ENCODE measurements around the gene MT1G.
"Not testable (repeated sequence)": the region's sequence is repeated elsewhere in the genome, so short reads cannot be mapped to it uniquely, and the experiment has no call there.

MT1G gene

DNA sequence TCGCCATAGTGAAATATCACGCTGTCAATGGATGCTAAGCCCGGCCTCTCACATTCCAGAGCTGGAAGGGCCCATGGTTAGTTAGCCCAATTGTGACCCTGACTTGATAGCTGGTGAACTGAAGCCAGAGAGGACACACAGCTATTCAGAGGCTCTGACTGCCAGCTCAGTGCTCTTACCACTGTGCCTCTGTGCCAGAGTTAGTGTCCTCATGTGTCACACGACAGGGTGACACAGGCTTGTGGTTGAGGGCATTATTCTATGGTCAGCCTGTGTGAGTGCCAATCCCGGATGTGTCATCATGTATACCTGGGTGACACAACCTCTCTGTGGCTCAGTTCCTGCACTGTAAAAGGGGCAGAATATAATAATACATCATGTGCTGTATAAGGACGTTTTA lies 12.0 kb upstream of the MT1G start:
- ATAC-seq (replicated peaks) (no peak), DNase-seq (no peak)
- Mint-ChIP-seq H3K4me3 (no peak overlapping the region), H3K4me1 (peaks cover 17 to 30% of the 10 kb centered on the region in 2 donors), H3K27me3 (peaks cover 31 to 37% of the 10 kb centered on the region in 2 donors), H3K36me3 (peaks cover 4 to 5% of the 10 kb centered on the region in 2 donors), H3K9me3 (no peaks in the 10 kb centered on the region), H3K27ac (no peak overlapping the region)

- no peak overlapping the region for H3K4me3 Mint-ChIP-seq
- H3K27ac Mint-ChIP-seq = no peak overlapping the region
- DNase-seq (no peak), ATAC-seq (replicated peaks) (no peak)
- peaks cover 2% of the 10 kb centered on the region in 2 donors for H3K36me3 Mint-ChIP-seq
- no peaks in the 10 kb centered on the region for H3K9me3 Mint-ChIP-seq
- peaks cover 17 to 30% of the 10 kb centered on the region in 2 donors for H3K4me1 Mint-ChIP-seq
- H3K27me3 Mint-ChIP-seq = peaks cover 37% of the 10 kb centered on the region in 2 donors
These were observed 11.3 kb upstream of the MT1G start for GRCh38 chr16:56679078-56679730.

DNA sequence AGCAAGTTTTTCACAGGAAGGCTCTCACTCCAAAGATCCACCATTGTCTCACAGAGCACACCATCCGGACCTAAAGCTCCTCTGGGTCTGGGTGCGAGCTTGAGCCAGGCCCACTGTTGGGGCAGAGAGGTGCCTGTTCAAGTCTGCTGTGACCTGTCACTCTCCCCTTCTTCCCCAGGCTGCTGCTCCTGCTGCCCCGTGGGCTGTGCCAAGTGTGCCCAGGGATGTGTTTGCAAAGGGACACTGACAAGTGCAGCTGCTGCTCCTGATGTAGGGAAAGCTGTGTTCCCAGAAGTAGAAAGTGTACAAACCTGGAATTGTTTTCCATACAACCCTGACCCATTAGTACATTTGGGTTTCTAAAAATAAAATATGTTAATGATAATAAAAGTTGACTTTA lies 9.6 kb upstream of the MT1G start:
- Mint-ChIP-seq H3K27me3 (peaks cover 45 to 54% of the 10 kb centered on the region in 2 donors), H3K9me3 (no peaks in the 10 kb centered on the region), H3K4me1 (peaks cover 13 to 18% of the 10 kb centered on the region in 2 donors), H3K4me3 (no peak overlapping the region), H3K27ac (no peak overlapping the region), H3K36me3 (no peaks in the 10 kb centered on the region)
- ATAC-seq (replicated peaks) (no peak), DNase-seq (no peak)

GRCh38 chr16:56675685-56676210 lies 7.9 kb upstream of the MT1G start:
- H3K9me3 Mint-ChIP-seq = no peaks in the 10 kb centered on the region
- H3K4me3 Mint-ChIP-seq = peak overlapping the region; percentile 56 to 71
- DNase-seq (no peak), ATAC-seq (replicated peaks) (peak; percentile 32 to 50)
- peaks cover 7 to 15% of the 10 kb centered on the region in 2 donors for H3K4me1 Mint-ChIP-seq
- no peak overlapping the region for H3K27ac Mint-ChIP-seq
- no peaks in the 10 kb centered on the region for H3K36me3 Mint-ChIP-seq
- H3K27me3 Mint-ChIP-seq = peaks cover 57 to 70% of the 10 kb centered on the region in 2 donors

GRCh38 chr16:56674570-56674969 lies 6.7 kb upstream of the MT1G start:
- not testable (repeated sequence) for H3K36me3 Mint-ChIP-seq; ATAC-seq (replicated peaks); H3K4me3 Mint-ChIP-seq; H3K9me3 Mint-ChIP-seq; DNase-seq
- Mint-ChIP-seq H3K27ac (peak overlapping the region; percentile 21), H3K4me1 (peaks cover 10 to 20% of the 10 kb centered on the region in 2 donors), H3K27me3 (peaks cover 69 to 81% of the 10 kb centered on the region in 2 donors)

DNA sequence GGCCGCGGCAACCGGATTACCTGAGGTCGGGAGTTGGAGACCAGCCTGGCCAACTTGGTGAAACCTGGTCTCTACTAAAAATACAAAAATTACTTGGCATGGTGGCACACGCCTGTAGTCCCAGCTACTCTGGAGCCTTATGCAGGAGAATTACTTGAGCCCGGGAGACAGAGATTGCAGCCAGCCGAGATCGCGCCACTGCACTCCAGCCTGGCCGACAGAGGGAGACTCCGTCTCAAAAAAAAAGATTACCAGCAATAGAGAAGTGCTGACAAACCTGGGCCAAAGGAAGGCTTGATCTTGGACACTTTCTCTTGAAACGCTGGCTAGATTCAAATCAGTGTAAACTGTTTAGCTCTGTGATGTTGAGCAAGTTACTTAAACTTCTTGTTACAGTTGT lies 6.1 kb upstream of the MT1G start:
- no peaks in the 10 kb centered on the region for H3K9me3 Mint-ChIP-seq
- no peak overlapping the region for H3K4me3 Mint-ChIP-seq
- peaks cover 10 to 26% of the 10 kb centered on the region in 2 donors for H3K4me1 Mint-ChIP-seq
- ATAC-seq (replicated peaks) (peak; percentile 59 to 66), DNase-seq (no peak)
- H3K27me3 Mint-ChIP-seq = peaks cover 76 to 88% of the 10 kb centered on the region in 2 donors
- H3K36me3 Mint-ChIP-seq = no peaks in the 10 kb centered on the region
- no peak overlapping the region for H3K27ac Mint-ChIP-seq

GRCh38 chr16:56672761-56673536 lies 5.1 kb upstream of the MT1G start:
- peaks cover 81 to 98% of the 10 kb centered on the region in 2 donors for H3K27me3 Mint-ChIP-seq
- no peak overlapping the region for H3K4me3 Mint-ChIP-seq
- H3K36me3 Mint-ChIP-seq = no peaks in the 10 kb centered on the region
- peaks cover 13 to 33% of the 10 kb centered on the region in 2 donors for H3K4me1 Mint-ChIP-seq
- H3K27ac Mint-ChIP-seq = no peak overlapping the region
- no peak for DNase-seq
- no peak for ATAC-seq (replicated peaks)
- H3K9me3 Mint-ChIP-seq = no peaks in the 10 kb centered on the region

DNA sequence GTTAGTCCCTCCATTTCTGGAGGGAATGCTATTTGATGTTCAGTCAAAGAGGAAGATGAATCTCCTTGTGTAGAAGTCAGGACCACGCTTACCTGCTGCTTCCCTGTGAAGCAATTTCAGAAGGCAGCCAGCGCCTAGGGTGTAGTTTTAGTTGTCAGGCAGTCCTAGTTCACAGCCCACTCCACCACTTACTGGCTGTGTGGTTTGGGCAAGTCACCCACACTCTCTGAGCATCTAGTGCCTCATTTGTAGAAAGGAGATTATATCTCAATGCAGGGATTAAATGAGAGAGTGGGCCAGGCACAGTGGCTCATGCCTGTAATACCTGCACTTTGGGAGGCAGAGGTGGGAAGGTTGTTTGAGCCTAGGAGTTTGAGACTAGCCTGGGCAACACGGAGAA lies 4.3 kb upstream of the MT1G start:
- H3K27me3 Mint-ChIP-seq = peaks cover 85 to 97% of the 10 kb centered on the region in 2 donors
- H3K4me3 Mint-ChIP-seq; DNase-seq; H3K36me3 Mint-ChIP-seq; H3K27ac Mint-ChIP-seq; ATAC-seq (replicated peaks); H3K9me3 Mint-ChIP-seq: not testable (repeated sequence)
- H3K4me1 Mint-ChIP-seq = peaks cover 13 to 33% of the 10 kb centered on the region in 2 donors

DNA sequence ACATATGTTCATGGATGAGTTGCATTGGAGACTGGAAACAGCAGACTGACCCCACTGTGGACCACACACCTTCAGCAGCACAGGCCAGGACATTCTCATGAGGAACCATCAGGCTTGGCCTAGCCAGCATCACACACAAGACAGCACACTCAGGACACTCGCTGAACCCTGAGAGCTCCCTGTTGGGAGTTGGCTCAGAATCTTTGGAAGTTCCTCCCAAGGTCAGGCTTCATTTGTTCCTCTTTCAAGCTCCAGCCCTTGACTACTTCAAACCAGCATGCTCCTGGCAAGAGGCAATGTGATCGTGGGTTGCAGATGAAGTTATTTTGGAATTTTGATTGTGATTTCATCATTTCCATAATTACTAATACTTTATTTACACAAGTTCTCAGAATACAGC lies 3.8 kb upstream of the MT1G start:
- not testable (repeated sequence) for DNase-seq; ATAC-seq (replicated peaks); H3K9me3 Mint-ChIP-seq; H3K27ac Mint-ChIP-seq; H3K36me3 Mint-ChIP-seq; H3K4me3 Mint-ChIP-seq
- peaks cover 86 to 94% of the 10 kb centered on the region in 2 donors for H3K27me3 Mint-ChIP-seq
- peaks cover 13 to 33% of the 10 kb centered on the region in 2 donors for H3K4me1 Mint-ChIP-seq

DNA sequence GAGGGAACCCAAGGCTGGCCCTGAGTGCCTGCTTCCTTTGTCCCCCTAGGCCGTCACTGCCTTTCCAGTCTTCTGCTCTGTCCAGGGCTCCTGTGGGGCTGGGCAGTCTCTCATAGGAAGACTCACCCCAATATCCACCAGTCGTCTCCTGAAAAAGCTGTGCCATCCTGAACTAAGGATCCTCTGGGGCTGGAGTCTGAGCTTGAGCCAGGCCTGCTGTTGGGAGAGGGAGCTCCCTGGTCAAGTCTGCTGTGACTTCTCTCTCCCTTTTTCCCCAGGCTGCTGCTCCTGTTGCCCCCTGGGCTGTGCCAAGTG lies 2.7 kb upstream of the MT1G start:
- DNase-seq (no peak), ATAC-seq (replicated peaks) (no peak)
- Mint-ChIP-seq H3K27me3 (peaks cover 82 to 90% of the 10 kb centered on the region in 2 donors), H3K4me1 (peaks cover 11 to 23% of the 10 kb centered on the region in 2 donors), H3K27ac (no peak overlapping the region), H3K4me3 (no peak overlapping the region), H3K36me3 (no peaks in the 10 kb centered on the region), H3K9me3 (no peaks in the 10 kb centered on the region)

GRCh38 chr16:56669840-56670619 lies 2.2 kb upstream of the MT1G start:
- Mint-ChIP-seq H3K27me3 (peaks cover 82 to 90% of the 10 kb centered on the region in 2 donors), H3K9me3 (no peaks in the 10 kb centered on the region), H3K27ac (no peak overlapping the region), H3K4me1 (peaks cover 8 to 18% of the 10 kb centered on the region in 2 donors), H3K4me3 (peak overlapping the region in 1 of 2 donors; percentile 55), H3K36me3 (no peaks in the 10 kb centered on the region)
- no peak for ATAC-seq (replicated peaks)
- DNase-seq = no peak

DNA sequence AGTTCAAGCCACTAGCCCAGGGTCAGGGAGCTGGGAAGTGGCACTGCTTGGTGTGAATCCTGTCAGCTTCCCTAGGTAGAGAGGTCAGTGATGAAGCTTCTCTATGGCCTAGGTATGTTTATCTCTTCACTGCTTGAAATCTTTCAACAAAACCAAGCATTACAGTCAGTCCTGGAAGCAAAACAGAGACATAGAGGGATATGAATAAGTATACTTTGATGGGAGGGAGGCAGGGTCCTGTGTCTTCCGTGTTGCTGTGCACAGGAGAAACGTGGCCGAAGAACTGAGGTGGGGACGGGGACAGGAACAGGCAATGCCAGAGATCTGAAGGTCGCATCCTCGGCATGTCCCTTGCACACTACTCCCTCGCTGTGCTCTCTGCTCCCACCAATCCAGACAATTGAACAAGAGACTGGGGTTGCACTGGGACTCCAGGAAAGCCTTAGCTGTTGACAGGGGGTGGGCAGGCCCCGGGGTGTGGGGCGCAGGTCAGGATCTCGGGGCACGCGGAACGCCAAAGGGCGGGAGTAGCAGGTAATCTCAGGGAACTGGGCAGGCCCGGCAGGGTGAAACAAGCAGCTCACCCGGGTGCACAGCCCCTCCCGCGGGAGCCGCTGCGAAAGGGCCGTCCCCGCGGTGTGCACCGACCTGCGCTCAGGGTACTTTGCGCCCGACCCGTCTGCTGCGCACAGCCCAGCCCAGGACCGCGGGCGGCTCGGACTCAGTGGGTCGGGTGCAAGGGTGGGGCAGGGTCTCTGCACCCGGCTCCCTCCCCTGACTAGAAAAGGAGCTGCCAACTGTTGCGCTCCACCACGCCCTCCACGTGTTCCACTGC lies 1.4 kb upstream of the MT1G start, which contains the start of gene MT1H:
Gene MT1H (plus strand): TSS at position 810 of the 835 bp plus-strand sequence. CDS start 71 bp downstream, outside the sequence.
- H3K4me3 Mint-ChIP-seq = peak within 1 kb of the TSS in 1 of 2 donors; percentile 55
- H3K27me3 Mint-ChIP-seq = peaks cover 84 to 90% of the 10 kb centered on the region in 2 donors
- ATAC-seq (replicated peaks) (peak in 1 of 2 donors; percentile 45), DNase-seq (no peak)
- no peaks in the 10 kb centered on the region for H3K36me3 Mint-ChIP-seq
- H3K4me1 Mint-ChIP-seq = peaks cover 7 to 18% of the 10 kb centered on the region in 2 donors
- no peak within 1 kb of the TSS for H3K27ac Mint-ChIP-seq
- H3K9me3 Mint-ChIP-seq = no peaks in the 10 kb centered on the region

Measured in stimulated activated naive B cell treated with anti-CD40 and anti-IgM and Interleukin-4, amounts not matched to agents 10 μg/mL and 1 μg/mL and 100 μg/mL, for 72 hours (primary cell).